ENCODE results near the gene CORO1C. TPM values are rescaled to one million over a fixed set of nuclear protein-coding genes. Genes with fewer than 3 reads are reported as not detected.

The CORO1C gene
- total RNA-seq, 3 donors from 2014 or later (not counting 1 experiment from before 2014, with no cell fraction given): 28.9 to 43.5 (median 36.0) TPM

GRCh38 chr12:108610336-108610815, 120.9 kb downstream of the CORO1C start:
- Mint-ChIP-seq H3K27ac (no peak overlapping the region), H3K4me3 (no peak overlapping the region), H3K27me3 (ENCODE audit: low read depth in 2 of 2) (peaks cover 0 to 6% of the 10 kb centered on the region in 2 donors), H3K36me3 (no peaks in the 10 kb centered on the region), H3K9me3 (no peaks in the 10 kb centered on the region), H3K4me1 (peaks cover 12 to 14% of the 10 kb centered on the region in 2 donors)
- Histone ChIP-seq H3K27me3 (ENCODE audit: control insufficient read depth, insufficient read depth, low read length) (no peaks in the 10 kb centered on the region), H3K36me3 (ENCODE audit: control insufficient read depth, insufficient read depth, low read length) (no peaks in the 10 kb centered on the region), H3K27ac (ENCODE audit: low read length) (no peak overlapping the region), H3K4me3 (ENCODE audit: low read length) (no peak overlapping the region), H3K4me1 (ENCODE audit: control insufficient read depth, insufficient read depth, low read length) (peaks cover 5% of the 10 kb centered on the region), H3K9me3 (ENCODE audit: control insufficient read depth, insufficient read depth, low read length) (no peaks in the 10 kb centered on the region)
- ATAC-seq: no peak
- TF ChIP-seq CTCF (IDR thresholded peaks at IDR 0.05): no peak
- WGBS (ENCODE audit: insufficient coverage): 93% methylated on average over 7 of the region's 8 CpGs
- DNase-seq: no peak
- intact Hi-C loops (cut with micrococcal nuclease): loop anchor here (5.0 kb wide), 1 partner anchor 37 kb away; no protein-coding TSS in a partner anchor

- H3K27ac Mint-ChIP-seq: no peak overlapping the region
- TF ChIP-seq CTCF (IDR thresholded peaks at IDR 0.05): no peak
- intact Hi-C loops (cut with micrococcal nuclease): loop anchor here (5.0 kb wide), 1 partner anchor 38 kb away; no protein-coding TSS in a partner anchor
- H3K4me3 Mint-ChIP-seq: no peak overlapping the region
- H3K27me3 Mint-ChIP-seq (ENCODE audit: low read depth in 2 of 2): peaks cover 0 to 6% of the 10 kb centered on the region in 2 donors
- no peaks in the 10 kb centered on the region for H3K27me3 ChIP-seq (ENCODE audit: control insufficient read depth, insufficient read depth, low read length)
- peaks cover 5% of the 10 kb centered on the region for H3K4me1 ChIP-seq (ENCODE audit: control insufficient read depth, insufficient read depth, low read length)
- 41% methylated on average over 19 of the region's 21 CpGs for WGBS (ENCODE audit: insufficient coverage)
- H3K27ac ChIP-seq (ENCODE audit: low read length): no peak overlapping the region
- DNase-seq (no peak), ATAC-seq (no peak)
- no peaks in the 10 kb centered on the region for H3K36me3 ChIP-seq (ENCODE audit: control insufficient read depth, insufficient read depth, low read length)
- no peaks in the 10 kb centered on the region for H3K9me3 Mint-ChIP-seq
- H3K9me3 ChIP-seq (ENCODE audit: control insufficient read depth, insufficient read depth, low read length): no peaks in the 10 kb centered on the region
- no peak overlapping the region for H3K4me3 ChIP-seq (ENCODE audit: low read length)
- no peaks in the 10 kb centered on the region for H3K36me3 Mint-ChIP-seq
- peaks cover 12 to 14% of the 10 kb centered on the region in 2 donors for H3K4me1 Mint-ChIP-seq
Measured at GRCh38 chr12:108609537-108610335, 121.6 kb downstream of the CORO1C start.

GRCh38 chr12:108608616-108609015, 122.7 kb downstream of the CORO1C start:
- intact Hi-C loops (cut with micrococcal nuclease): no loop called here
- peaks cover 6 to 10% of the 10 kb centered on the region in 2 donors for H3K27me3 Mint-ChIP-seq (ENCODE audit: low read depth in 2 of 2)
- no peak overlapping the region for H3K27ac ChIP-seq (ENCODE audit: low read length)

More at GRCh38 chr12:108608616-108609015, 122.7 kb downstream of the CORO1C start:
- H3K9me3 Mint-ChIP-seq: no peaks in the 10 kb centered on the region
- no peak for ATAC-seq
- no peak overlapping the region for H3K27ac Mint-ChIP-seq
- Histone ChIP-seq H3K9me3 (ENCODE audit: control insufficient read depth, insufficient read depth, low read length) (no peaks in the 10 kb centered on the region), H3K4me1 (ENCODE audit: control insufficient read depth, insufficient read depth, low read length) (peaks cover 5% of the 10 kb centered on the region), H3K4me3 (ENCODE audit: low read length) (no peak overlapping the region), H3K27me3 (ENCODE audit: control insufficient read depth, insufficient read depth, low read length) (no peaks in the 10 kb centered on the region), H3K36me3 (ENCODE audit: control insufficient read depth, insufficient read depth, low read length) (no peaks in the 10 kb centered on the region)
- peaks cover 8 to 12% of the 10 kb centered on the region in 2 donors for H3K4me1 Mint-ChIP-seq
- no peak overlapping the region for H3K4me3 Mint-ChIP-seq
- no peaks in the 10 kb centered on the region for H3K36me3 Mint-ChIP-seq
- TF ChIP-seq CTCF (IDR thresholded peaks at IDR 0.05): no peak
- 91% methylated on average over 5 of the region's 5 CpGs for WGBS (ENCODE audit: insufficient coverage)
- no peak for DNase-seq

Measured in natural killer cell (primary cell).